Medulla oblongata (tissue), 1 donor: ENCODE results near the gene INPP5D.

Experiments used
- DNase-seq: peaks from one replicate; pipeline ENCODE4 v3.0.0-alpha.2; 2015; ENCODE audit errors: extremely low spot score

The INPP5D gene

GRCh38 chr2:233209533-233210171 is 149.5 kb downstream of the INPP5D start:
- no peak for DNase-seq

GRCh38 chr2:233210281-233210680 is 150.1 kb downstream of the INPP5D start:
- no peak for DNase-seq

DNA sequence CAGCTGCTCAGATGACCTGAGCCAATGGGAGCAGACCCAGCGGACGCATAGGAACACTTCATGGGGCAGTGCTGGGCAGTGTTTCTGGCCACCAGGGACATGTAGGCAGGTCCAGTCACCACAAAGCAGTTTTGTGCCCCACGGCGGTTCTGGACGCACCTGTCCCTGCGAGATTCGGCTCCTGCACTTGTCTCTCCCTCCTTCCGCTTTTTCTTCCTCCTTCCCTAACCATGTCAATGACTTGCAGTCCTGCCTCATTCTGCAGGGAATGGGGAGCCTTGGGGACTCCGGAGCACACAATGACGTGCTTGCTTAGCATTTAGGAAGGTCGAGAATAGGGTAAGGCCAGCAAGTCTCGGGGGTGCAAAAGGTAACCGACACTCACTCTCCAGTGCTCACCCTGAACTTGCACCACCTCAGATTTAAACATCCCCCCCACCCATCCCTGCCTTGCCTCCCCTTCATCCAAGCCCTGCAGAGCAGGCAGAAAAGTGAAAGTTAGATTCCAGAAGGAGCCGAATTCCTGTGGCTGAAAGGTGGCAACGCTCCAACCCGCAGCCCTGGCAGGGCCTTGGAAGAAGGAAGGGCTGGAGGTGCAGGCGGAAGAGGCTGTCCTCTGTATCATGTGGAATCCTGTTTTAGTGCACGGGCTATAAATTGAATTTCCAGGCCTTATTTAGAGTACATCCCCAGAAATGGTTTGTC is 150.9 kb downstream of the INPP5D start:
- no peak for DNase-seq

DNA sequence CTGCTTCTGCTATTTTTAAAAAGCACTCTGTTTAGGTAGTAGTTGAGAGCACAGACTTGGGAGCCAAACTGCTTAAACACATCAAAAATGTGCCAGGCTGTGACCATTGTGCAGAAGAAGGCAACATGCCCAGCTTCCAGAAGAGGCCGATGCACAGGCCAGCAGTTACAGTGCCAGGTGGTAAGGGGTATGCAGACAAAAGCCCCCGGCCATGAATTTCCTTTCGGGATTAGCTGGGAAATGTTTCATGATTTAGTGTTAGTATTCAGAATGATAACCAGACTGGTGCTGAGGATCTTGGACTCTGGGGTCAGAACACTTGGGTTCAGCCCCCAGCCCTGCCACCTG is 151.4 kb downstream of the INPP5D start:
- no peak for DNase-seq

DNA sequence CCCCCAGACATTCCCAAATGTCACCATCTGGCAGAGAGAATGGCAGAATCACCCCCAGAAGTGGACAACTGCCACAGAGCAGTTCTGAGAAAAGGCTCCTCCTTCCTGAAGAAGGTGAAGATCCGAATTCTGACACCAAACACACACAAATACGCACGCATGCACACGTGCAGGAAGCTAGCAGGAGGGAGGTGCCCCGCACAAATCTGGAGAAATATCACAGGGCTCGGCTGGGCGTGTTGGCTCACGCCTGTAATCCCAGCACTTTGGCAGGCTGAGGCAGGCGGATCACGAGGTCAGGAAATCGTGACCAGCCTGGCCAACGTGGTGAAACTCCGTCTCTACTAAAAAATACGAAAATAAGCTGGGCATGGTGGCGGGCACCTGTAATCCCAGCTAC is 152.9 kb downstream of the INPP5D start:
- no peak for DNase-seq

DNA sequence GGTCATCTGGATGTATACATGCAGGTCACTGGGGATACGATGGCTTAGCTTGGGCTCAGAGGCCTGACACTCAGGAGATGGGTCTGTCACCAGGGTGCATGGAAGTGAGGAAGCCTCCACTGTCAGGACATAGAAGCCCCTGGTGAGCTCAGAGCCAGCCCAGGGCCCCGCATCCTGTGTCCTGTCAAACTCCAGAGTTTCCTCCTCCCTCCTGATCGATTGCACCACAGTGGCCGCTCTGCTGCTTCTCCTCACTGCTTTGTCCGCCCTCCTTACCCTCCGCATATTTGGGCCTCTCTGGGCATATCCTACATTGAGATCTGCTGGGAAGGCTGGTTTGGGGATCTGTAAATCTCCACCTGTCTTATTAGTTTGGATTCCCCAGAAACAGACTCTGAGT is 153.8 kb downstream of the INPP5D start:
- DNase-seq: no peak

GRCh38 chr2:233217892-233218377 is 157.8 kb downstream of the INPP5D start:
- DNase-seq: no peak

DNA sequence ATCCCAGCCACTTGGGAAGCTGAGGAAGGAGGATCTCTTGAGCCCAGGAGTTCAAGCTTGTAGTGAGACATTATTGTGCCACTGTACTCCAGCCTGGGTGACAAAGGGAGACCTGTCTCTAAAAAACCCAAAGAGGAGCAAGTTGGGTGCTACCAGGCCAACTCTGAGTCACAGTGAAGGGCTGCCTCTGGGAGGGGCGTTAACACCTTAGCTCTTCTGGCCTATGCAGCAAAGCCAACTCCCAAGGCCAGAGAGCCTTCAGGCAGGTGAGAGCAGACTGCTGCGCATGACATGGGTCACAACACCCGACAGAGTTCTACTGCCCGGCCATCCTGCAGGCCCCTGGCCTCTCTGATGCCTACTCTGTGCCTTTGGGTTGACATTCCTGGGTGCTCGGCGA is 158.7 kb downstream of the INPP5D start:
- DNase-seq: no peak

GRCh38 chr2:233219848-233220247 is 159.7 kb downstream of the INPP5D start:
- DNase-seq: no peak

DNA sequence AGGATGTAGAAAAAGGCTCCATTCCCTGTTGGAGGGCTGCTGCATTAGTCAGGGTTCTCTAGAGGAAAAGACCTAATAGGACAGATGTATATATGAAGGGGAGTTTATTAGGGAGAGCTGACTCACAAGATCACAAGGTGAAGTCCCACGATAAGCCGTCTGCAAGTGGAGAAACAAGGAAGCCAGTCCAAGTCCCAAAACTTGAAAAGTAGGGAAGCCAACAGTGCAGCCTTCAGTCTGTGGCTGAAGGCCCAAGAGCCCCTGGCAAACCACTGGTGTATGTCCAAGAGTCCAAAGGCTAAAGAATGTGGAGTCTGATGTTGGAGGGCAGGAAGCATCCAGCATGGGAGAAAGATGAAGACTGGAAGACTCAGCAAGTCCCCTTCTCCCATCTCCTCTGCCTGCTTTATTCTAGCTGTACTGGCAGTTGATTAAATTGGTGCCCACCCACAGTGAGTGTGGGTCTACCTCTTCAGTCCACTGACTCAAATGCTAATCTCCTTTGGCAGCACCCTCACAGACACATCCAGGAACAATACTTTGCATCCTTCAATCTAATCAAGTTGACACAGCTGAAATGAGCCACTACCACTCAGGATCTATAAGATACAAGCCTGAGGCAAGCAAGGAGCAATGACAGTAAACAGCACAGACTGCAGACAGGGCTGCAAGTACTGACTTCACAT is 161.4 kb downstream of the INPP5D start:
- DNase-seq: no peak

DNA sequence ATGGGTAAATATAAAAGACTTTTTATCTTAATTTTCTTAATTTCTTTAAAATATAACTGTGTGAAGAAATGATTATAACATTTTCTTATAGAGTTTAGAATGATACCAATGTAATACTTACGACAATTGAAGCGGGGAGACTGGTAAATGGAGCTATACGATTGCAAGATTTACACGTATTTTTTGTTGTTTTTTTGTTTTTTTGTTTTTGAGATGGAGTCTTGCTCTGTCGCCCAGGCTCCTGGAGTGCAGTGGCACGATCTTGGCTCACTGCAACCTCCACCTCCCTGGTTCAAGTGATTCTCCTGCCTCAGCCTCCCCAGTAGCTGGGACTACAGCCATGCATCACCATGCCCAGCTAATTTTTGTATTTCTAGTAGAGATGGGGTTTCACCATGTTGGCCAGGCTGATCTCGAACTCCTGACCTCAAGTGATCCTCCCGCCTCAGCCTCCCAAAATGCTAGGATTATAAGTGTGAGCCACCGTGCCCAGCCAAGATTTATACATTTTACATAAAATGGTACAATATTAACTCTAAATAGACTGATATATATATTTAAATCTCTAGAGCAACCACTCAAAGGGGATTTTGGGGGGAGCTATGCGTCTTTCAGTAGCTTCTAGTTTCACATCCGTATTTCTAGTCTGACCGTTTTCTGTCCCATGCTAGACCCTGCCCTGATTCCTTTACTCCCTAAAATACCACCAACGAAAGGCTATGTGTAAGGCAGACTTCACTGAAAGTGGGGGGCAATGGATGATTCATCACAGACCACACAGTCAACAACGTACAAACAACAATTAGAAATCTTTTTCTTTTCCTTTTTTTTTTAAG is 163.1 kb downstream of the INPP5D start:
- DNase-seq: no peak

GRCh38 chr2:233225230-233226068 is 165.3 kb downstream of the INPP5D start:
- DNase-seq: no peak

GRCh38 chr2:233226511-233227031 is 166.4 kb downstream of the INPP5D start:
- no peak for DNase-seq

DNA sequence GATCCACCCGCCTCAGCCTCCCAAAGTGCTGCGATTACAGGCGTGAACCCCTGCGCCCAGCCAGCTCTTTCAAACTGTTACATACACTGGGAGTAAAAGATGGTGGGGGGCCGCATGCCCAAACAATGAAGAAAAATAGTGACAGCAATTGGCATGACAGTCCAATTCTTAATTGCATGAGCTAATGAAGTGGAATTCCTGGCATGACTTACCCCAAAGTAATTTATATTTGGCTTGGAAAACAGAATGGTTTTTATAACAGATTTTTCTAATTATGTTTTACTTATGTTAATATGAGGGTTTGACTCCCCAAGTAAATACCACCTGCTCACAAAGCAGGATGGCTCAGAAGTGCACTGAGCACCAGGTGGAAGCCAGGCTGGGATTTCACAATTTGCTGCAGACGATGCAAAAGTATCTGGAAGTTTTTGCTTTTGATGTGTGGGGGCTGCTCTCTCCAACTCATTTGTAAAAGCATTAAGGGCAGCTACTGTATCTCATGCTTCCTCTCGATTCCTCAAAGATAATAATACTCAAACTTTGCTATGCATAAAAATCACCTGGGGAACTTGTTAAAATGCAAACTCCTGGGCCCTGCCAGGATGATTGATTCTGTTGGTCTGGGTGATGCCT is 167.3 kb downstream of the INPP5D start:
- no peak for DNase-seq

DNA sequence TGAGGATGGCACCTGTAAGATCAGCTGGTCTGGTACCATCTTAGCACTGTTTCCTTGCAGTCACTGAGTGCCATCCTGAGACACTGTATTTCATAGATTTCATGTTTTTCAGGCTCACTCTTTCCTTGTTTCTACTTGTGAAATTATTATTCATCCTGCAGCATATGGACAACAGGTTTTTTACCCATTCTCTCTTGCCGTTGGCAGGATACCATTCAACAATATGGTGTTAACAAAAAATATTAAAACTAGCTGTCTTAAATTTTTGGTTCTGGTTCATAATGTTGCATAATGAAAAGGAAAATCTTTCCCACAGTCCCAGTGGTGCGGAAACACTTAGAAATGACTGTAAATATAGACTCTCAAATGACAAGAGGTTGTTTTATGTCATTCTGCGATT is 168.2 kb downstream of the INPP5D start:
- no peak for DNase-seq

GRCh38 chr2:233233618-233234230 is 173.6 kb downstream of the INPP5D start:
- DNase-seq: no peak

DNA sequence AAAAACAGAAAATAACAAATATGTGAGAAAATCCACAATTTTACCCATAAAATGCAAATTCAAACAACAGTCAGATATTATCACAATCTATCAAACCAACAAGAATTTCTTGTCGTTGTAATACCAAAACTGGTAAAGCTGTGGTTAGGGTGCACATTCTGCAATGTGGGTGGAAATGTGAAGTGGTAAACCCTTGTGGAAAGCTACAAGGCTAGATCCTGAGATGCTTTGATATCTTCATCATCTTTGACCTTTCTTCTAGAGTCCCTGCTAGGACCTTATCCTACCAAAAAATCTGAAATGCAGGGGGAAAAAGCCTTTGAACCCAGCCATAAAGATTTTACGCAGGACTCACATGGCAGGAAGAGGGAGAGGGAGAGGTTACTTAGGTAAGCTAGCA is 174.1 kb downstream of the INPP5D start:
- no peak for DNase-seq

DNA sequence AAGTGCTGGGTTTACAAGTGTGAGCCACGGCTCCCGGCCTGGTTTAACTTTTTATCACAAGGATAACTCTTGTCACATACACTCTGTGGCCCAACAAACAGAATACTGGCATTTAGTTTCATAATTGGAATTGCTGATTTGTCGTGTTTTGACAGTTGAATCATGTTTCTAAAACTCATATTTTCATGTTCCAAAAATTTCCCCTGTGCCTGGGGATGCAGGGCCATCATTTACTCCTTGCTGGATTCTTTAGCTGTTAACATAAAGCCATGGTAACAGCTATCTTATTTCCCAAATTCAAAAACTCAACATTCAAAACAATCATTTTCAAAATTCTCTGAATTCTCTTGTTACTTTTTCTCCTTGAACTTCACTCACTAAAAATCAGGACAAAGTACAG is 174.9 kb downstream of the INPP5D start:
- DNase-seq: no peak

GRCh38 chr2:233235977-233236376 is 175.8 kb downstream of the INPP5D start:
- no peak for DNase-seq
